GM21360 (cell line): Measurements from ENCODE around the gene OXTR.
"Not testable (repeated sequence)": the region's sequence is repeated elsewhere in the genome, so short reads cannot be mapped to it uniquely, and the experiment has no call there.

ENCODE experiments used
- ATAC-seq: cut with Tn5 transposase; IDR thresholded peaks from one replicate; pipeline ENCODE4 v1.9.1; 2021; ENCODE audit warnings: mild to moderate bottlenecking, moderate library complexity; ENCODE audit not compliant: unreplicated experiment

Gene OXTR

DNA sequence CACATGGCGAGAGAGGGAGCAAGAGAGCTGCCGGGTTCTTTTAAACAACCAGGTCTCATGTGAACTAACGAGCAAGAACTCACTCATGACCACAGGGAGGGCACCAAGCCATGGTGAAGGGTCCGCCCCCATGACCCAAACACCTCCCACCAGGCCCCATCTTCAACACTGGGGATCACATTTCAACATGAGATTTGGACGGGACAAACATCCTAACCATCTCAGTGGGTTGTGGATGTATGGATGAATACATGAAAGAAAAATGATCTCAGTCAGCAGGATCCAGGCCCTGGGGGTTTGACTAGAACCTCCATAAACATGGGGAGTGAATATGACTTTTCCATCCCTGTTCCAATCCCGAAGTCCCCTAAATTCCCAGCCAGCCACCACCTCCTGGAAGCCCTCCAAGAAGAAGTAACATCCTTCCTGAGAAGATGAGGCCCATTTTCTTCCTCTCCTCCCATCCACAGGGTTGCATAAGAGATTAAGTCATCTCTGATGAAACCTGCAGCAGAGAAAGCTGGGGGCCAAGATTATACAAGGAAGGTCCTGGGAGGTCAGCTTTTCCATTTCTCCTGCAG is 26.3 kb downstream of the OXTR start:
- no peak for ATAC-seq

DNA sequence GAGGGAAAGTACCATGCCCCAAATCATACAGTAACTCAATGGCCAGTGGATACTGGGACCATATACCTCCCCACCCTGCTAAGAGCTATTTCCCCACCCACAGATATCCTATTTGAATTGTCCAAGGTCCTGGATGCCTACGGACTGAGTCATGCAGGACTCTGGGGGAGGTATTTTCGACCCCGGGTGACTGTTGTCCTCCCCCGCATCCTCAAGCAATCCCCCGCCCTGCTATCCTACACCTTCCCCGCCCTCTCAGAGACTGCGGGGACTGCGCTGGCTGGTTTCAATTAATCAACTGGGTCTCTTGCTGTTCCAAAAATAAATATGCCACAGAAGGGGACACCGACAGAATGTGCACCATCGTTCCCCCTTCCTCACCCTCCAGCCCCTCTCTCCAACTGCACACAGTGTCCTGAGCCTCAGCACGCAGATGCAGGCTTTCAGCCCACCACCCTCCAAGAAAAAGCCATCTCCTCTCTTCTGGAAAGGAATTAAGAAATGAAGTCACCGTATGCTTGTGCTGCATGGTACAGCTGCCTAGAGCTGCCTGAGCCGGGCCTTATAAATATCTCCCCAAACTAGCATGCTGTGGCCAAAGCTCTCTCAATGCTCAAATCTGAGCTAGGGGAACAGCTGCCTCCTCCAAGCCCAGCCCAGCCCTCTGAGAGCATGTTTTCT is 27.7 kb downstream of the OXTR start:
- no peak for ATAC-seq

DNA sequence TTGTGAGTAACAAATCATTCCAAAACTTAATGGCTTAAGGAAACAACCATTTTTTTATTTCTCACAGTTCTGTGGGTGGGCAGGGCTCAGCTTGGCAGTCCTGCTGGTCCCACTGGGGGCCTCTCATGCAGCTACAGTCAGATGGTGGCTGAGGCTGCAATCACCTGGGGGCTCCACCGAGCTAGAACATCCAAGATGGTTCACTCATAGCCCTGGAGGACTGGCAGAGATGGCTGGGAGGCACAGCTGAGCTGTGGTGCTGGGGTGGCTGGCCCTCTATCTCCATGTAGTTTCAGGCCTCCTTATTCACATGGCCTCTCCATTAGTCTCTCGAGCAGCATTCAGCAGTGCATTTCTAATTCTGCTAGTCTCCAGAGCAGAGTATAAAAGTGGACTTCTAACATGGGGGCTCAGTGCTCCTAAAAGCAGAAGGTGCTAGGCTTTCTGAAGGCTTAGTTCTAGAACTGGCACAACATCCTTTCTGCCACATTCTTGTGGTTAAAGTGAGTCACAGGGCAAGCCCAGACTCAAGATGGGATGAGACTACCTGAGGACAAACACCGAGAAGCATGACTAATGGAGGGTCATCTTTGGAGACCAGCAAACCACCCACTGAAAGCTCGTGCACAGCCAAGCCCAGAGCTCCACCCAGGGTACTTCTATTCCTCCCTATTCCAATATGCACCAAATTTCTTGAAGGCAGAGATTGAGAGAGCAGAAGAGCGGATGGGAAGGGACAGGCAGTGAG is 29.5 kb downstream of the OXTR start:
- no peak for ATAC-seq

DNA sequence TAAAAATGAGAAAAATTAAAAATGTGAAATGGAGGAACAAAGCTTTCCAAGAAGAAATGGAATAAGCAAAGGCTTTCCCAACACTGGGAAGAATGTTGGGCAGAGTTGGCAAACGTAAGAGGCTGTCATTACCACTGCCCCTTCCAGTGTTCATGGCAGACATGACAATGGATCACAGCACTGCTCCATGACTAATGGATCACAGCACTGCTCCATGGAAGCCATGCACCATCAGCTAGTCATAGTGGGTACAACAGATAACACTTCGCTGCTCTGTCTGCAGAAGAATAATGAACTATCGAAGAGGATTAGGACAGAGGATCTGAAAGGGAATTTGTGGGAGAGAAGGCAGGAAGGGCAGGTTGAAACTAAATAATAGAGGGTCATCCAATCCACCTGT is 30.8 kb downstream of the OXTR start:
- no peak for ATAC-seq

DNA sequence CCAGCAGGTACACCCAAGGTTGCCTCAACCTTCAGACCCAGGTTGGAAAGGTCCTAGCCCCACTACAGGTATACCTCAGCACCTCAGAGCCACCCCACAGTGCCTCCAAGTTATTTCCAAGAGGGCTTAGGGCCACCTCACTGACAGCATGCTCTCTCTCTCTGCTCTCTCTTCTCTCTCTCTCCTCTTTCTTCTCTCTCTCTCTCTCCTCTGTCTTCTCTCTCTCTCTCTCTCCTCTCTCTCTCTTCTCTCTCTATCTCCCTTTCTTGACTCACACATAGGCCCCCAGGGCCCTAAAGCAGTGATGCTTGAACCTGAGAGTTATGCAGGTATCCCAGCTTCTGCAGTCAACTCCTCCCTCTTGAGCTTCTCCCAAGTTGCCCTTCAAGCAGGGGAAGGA is 31.6 kb downstream of the OXTR start:
- ATAC-seq: no peak

DNA sequence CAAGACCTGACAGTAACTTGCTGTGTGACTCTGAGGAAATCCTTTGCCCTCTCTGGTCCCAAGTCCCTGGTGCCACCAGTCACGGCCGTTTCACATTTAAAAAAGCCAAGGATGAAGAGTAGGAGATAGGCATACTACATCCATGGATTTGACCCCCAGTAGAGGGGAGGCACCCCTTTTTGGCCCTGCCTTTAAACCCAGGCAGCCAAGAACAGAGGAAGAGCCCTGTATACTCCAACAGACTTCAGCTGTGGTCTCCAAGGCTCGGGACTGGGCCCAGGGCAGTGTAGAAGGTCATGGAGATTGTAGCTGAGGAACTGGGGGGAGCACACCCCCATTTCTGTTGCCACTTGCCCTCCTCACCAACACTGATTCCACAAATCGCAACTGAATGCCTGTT is 32.1 kb downstream of the OXTR start:
- no peak for ATAC-seq

DNA sequence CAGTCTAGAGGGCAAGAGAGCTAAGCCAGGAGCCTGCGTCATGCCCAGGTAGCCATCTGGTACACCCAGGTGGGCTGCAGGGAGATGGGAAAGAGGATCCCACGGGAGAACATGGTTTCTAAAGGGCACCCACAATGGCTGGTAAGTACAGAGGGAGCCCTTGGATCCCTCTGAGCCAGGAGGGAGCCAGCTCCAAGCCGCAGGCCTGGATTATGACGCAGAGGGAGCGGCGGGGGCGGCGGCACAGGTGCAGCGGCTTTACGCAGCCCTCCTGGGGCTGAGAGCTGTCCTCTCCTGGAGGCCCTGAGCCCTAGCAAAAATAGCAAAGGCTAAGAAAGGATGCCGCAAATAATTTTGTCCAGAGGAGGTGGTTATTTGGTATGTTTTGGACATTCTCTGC is 33.0 kb downstream of the OXTR start:
- no peak for ATAC-seq

DNA sequence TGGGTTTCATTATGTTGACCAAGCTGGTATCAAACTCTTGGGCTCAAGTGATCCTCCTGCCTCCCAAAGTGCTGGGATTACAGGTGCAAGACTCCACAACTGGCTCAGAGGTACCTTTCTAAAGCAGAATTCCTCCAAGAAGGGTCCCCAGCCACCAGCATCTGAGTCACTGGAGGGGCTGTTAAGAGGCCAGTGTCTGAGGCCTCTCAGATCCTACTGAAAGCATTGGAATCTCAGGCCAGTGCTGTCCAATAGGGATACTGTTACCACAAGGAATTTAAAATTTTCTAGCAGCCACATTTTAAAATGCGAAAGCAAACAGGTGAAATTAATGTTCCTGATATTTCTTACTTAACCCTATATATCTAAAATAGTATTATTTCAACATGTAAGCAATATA is 34.5 kb downstream of the OXTR start:
- ATAC-seq: no peak

DNA sequence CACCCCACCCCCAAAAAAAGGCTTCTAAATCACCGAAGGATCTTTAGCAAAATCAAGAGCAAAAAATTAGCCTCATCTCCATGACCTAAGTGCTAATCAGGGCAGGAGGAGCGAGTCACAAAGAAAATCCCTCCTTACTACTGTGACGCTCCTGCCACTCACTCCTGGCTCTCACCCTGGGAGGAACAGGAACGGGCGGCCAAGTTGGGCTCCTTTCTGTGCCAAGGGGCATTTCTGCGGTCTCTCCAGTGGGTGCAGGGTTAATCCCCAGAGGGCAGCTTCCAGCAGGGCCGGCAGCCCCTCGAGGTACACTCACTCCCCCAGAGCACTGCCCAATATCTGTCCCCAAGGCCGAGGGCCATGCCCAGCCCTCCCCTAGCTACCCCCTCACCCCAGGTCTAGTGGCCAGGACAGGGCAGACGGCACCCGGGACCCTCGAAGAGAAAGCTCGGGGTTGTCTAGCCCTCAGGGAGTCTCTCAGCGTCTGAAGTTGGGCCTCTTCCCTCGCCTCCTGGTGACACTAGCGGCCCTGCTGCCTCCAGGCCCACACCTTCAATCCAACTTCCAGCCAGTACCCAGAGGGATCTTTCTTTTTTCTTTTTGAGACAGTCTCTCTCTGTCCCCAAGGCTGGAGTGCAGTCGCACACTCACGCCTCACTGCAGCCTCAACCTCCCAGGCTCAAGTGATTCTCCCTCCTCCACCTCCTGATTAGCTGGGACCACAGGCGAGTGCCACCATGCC is 35.1 kb downstream of the OXTR start:
- ATAC-seq: no peak

DNA sequence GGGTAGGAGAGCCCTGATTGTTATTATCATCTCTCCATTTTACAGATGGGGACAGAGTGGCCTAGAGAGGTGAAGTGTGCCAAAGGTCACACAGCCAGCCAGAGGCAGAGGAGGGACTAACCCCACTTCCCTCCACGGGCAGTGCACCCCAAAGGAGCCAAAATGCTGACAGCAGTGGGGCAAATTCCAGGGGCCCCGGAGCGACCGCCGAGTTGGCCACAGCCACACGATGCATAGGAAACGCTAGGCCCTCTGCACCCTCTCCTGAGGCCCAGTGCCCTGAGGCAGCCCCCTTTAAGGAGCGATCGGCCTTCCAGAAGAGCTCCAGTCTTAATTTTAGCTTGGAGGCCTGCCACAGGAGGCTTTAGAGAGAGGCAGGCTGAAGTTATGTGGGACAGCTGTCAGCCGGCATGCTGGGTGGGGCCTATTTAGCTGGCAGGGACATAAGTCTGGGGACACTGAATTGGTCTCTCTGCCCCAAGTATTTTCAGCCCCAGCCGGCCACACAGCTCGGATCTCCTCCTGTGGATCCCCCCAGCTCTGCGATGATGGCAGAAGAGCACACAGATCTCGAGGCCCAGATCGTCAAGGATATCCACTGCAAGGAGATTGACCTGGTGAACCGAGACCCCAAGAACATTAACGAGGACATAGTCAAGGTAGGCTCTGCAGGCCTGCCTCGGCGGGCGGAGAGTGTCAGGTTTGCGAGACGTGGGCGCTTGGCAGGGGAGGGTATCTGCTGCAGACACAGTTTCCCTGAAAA is 35.9 kb downstream of the OXTR start, which contains the start of gene CAV3:
Gene CAV3 (plus strand): TSS at position 471 of the 763 bp plus-strand sequence. CDS start 75 bp downstream, at position 546.
- ATAC-seq: no peak

DNA sequence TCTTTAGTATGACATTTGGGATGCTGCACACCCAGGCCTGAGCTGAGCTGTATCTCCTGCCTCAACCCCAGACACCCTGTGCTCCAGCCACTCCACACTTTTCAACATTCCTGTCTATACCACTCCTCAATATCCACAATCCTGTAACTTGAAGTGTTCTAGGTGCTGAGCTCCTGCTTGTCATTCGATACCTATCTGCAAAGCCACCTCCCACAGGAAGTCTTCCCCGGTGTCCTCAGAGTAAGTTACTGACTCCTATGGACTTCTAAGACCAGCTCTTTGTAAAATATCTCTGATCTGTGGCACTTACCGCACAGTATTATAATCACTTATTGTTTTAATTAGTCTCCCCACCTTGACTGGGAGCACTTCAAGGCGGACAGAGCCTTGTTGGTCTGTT is 37.0 kb downstream of the OXTR start:
- no peak for ATAC-seq

DNA sequence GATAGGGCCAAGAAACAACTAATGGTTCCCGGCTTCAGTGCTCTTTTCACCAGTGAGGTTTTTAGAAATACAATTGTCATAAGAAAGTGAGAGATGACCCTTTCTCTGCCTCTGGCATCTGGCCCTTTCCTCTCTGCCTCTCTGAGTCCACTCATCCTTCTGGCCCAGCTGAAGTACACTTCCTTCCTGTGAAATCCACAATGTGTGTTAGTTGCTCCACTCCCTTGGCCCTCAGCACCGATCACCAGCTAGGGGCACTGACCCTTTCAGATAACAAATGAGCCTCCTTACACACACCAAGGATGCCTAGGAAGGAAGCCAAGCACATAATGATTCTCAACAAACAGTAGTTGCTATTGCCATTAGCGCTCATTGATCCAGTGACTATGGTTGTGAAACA is 38.8 kb downstream of the OXTR start:
- no peak for ATAC-seq

DNA sequence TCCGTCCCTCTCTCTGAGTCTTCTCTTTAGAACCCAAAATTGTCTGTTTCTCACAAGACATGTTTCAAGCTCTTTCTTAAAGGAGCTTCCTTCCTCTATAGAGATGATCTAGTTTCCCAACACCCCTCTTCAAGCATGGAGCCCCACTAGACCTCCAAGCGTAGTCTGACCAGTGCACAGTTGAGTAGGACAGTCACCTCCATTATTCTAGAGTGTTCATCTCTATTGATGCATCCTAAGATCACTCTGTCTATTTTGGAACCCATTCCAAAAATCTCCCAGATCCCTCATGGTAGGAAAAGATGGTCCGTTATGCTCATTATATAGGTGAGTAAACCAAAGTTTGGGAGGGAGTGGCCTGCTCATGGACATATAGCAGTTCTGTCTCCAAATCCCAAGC is 39.9 kb downstream of the OXTR start:
- ATAC-seq: no peak

DNA sequence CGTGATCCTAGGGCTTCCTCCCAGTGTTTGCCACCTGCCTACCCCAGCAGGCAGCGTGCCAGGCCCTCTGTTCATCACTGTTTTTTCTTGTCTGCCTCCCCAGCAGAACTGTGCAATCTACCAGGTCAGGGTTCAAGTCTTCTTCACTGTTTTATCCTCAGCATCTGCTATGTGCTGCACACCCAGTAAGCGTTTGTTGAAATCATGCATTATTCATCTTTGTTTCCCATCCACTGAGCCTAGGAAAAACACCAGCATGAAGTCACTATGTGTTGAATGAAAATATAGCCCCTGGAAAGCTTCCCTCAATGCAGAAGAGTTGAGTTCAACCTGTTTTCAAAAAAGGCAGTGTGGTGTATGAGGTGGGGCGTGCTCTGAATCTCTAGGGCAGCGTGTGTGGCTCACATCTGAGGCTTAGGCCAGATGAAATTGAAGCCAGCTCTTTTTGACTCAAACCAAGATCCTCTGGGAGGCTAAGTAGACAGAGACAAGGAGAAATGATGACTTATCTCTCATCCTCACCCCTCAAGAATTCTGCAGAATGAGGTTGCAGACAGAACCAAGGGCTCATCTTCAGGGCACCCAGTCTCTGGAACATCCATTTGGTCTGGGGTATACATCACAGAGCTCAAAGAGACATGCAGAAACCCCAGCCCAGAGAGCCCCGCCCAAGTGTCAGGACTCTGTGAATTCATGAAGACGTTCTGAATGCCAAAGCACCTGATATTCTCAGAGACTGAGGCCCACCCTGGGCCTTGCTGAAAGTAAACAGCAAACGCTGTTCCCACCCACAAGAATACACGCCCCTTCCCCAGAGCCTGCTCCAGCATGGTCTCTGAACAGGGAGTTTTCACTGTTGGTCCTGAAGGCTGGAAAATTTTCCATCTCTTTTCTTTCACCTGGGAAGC is 41.6 kb downstream of the OXTR start:
- ATAC-seq: no peak

DNA sequence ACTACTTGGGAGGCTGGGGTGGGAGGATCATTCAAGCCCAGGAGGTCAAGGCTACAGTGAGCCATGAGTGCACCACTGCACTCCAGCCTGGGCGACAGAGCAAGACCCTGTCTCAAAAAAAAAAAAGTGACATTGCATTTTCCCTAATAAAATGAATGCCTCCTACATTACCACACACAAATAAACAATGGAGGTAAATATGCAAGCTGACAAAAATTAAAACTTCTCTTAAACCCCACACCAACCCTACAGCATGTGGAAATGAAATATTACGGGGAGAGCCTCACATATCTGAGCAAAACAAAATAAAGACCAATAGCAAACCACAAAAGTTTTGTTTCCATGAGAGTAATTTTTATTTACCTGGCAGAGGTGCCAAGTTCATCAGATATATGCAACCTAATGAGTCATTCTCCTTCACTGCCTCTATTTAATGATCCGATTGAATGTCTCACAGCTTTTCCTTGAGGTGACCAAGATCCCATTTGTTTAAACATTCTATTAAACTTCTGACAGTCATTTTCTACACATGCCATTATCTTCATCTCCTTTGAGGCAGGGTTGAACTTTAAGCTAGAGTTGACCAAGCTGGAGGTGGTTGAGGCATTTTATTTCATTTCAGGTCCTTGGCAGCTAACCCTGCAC is 45.2 kb downstream of the OXTR start:
- ATAC-seq: no peak

DNA sequence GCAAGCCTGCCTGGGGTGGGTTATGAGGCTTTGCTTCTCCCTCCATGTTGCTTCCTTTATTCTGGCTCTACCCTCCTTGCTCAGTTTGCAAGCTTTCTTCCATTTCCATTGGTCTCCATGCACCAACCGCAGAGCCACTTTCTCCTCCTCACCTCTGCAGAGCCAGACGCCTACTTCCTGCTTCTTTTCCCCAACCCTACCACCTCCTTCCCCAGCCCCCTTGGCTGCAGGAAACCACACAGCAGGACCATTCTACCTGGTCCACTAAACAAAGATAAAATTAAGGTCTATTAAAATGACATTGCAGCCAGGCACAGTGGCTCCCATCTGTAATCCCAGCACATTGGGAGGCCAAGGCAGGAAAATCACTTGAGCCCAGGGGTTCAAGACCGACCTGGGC is 45.8 kb downstream of the OXTR start:
- ATAC-seq: no peak

DNA sequence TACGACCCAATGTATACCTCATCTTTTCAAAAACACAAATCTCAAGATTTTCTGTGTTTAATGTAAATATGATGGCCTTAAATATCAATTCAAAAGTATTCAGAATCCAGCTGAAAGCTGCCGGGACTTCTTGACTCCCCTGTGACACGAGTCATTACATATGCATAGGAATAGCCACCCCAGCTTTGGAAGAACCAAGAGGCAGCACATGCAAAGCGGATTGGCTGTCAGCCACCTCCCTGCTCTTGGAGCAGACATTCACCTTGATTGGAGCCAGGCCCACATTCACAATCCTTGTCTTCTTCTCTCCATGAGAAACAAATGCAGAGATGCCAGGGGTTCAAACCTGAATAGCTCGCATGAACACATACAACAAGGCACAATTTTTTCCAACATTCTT is 46.6 kb downstream of the OXTR start:
- ATAC-seq: no peak

DNA sequence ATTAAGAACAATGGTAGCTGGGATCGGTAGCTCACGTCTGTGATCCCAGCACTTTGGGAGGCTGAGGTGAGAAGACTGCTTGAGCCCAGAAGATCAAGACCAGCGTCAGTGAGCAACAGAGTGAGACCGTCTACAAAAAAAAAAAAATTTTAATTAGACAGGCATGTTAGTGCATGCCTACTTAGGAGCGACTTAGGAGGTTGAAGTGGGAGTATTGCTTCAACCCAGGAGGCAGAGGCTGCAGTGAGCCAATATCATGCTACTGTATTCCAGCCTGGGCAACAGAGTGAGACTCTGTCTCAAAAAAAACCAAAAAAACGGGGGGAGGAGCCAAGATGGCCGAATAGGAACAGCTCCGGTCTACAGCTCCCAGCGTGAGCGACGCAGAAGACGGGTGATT is 53.7 kb downstream of the OXTR start:
- not testable (repeated sequence) for ATAC-seq
